Loucy (cell line): ENCODE measurements around the gene MYH10.

Experiments used
- CTCF ChIP-seq: fragments of 200-600 bp; sonication (generic); conservative IDR thresholded peaks from 2 replicates; pipeline ENCODE4 v1.5.1; 2014; ENCODE audit warnings: mild to moderate bottlenecking, antibody characterized with exemption, low read length
- EZH2phosphoT487 ChIP-seq: fragments of 200-600 bp; IDR thresholded peaks from 2 replicates; pipeline ENCODE4 v1.6.1; 2018; ENCODE audit warnings: antibody characterized with exemption, mild to moderate bottlenecking, moderate library complexity, borderline replicate concordance

- no peak for TF ChIP-seq CTCF
- no peak for TF ChIP-seq EZH2phosphoT487
Observed at GRCh38 chr17:8665684-8666083, 35.2 kb upstream of the MYH10 start.
